ENCODE measurements around the gene MEGF10. TPM values are rescaled to one million over a fixed set of nuclear protein-coding genes. Genes with fewer than 3 reads are reported as not detected.
"Not testable (repeated sequence)": the region's sequence is repeated elsewhere in the genome, so short reads cannot be mapped to it uniquely, and the experiment has no call there.

Gene MEGF10
- total RNA-seq, 1 experiment from 2014 or later, result 0.03 TPM

DNA sequence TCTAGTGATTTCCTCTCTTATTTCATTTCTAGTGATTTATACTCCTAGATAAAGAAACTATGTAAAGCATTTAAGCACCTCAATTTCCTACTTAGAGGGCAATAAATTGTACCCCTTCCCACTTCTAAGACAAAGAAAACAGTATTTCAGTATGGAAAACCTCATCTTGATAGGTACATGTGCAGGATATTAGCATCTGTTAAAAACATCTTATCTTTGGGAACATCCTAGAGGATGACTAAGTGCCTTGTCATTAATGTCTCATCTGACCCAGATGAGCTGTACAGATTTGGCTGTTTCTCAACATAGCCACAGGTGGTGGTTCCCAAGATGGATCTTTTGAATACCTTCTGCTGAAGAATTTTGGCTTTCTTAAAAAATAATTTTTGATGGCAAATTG is 5.7 kb downstream of the MEGF10 start:
- no peak for DNase-seq (ENCODE audit: low spot score)

DNA sequence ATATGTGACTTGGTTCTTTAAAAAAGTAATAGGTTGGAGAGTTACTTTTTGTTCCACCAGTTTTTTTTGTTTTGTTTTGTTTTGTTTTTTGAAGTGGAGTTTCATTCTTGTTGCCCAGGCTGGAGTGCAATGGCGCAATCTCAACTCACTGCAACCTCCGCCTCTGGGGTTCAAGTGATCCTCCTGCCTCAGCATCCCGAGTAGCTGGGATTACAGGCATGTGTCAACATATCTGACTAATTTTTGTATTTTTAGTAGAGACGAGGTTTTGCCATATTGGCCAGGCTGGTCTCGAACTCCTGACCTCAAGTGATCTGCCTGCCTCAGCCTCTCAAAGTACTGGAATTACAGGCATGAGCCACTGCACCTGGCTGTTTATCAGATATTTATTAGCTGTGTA is 6.3 kb downstream of the MEGF10 start:
- in situ Hi-C loops (cut with HindIII; ENCODE audit: low sequenced_read_pairs); DNase-seq (ENCODE audit: low spot score): not testable (repeated sequence)

More for the DNA sequence above, 5.7 kb downstream of the MEGF10 start:
- in situ Hi-C loops (cut with HindIII; ENCODE audit: low sequenced_read_pairs), result no loop called here

DNA sequence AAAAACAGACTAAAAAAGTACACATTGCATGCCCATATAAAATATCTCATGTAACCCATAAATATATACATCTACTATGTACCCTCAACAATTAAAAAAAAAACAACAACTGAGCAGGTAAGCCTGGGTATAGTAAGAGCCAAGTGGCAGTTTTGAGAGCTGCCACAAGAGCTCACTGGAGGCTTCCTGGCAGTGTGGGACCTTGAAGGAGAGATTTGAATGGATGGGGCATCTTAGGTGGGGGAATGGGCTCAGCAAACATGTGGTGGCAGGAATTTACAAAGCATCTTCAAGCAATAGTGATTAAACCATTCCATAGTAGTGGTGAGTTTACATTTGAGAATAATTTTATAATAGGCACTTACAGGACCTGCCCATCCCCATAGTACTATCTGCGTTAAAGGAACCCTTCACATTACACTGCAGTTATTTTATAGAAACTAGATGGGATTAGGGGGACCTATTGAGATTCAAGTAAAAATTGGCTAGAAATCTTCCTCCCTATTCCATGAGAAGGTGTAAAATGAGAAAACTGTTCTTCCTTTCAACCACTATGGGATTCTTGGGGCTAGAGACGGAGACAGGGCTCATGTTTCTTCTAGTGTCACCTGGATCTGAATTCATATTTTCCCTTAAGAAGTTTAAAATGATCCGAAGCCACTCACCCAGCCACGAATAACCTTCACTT is 6.9 kb downstream of the MEGF10 start:
- no peak for DNase-seq (ENCODE audit: low spot score)
- in situ Hi-C loops (cut with HindIII; ENCODE audit: low sequenced_read_pairs), result no loop called here

DNA sequence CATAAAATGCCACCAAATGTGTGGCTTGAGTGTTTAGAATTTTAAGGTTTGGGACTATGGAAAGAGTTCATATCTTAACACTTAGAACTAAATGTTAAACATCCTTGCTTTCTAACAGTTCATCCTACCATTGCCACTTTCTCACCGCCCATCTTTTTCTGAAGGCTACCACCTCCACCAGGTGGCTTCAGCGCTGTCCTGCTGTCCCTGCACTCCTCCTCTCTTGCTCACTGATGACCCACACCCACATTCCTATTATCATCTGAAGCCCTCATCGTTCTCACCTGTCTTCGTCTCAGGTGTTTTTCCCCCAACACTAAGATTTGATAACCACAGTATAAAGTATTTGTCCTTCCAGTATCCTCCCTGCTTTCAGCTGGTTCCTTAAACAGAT is 7.4 kb downstream of the MEGF10 start:
- DNase-seq (ENCODE audit: low spot score), result no peak
- in situ Hi-C loops (cut with HindIII; ENCODE audit: low sequenced_read_pairs), result no loop called here

DNA sequence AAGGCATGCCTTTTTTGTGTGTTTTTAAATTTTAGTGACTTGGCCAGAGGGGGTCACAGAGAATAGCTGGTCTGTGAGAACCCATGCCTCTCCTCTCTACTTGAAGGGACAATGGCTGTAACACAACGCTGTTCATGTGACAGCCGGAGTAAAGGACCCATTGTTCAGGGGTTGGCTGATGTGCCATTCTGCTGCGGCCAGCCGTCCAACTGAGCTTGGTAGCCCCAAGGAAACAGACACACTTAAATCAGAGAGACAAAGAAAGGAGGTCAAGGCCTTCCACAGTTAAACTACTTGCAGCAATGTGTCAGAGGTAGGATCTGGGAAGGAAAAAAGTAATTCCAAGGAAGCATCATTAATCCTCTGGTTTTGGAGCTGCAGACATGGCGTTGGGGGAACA is 8.1 kb downstream of the MEGF10 start:
- in situ Hi-C loops (cut with HindIII; ENCODE audit: low sequenced_read_pairs), result no loop called here
- no peak for DNase-seq (ENCODE audit: low spot score)

DNA sequence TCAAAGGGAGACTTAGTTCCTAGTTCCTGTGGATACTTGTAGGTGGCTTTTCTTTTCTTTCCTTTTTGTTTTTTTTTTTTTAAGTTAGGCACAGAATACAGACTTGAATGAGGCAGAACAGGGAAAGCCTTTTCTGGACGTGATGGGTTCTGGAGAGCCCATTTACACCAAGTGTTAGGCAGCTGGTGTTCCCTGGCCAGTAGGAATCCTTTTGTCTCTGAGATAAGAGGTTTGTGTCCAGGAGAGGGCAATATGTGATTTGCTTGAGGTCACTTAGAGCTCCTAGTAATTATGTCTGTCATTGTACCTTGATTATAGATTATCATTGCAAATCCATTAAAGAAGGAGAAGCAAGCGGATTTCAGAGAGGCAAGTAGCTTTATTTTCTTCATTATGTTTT is 9.1 kb downstream of the MEGF10 start:
- in situ Hi-C loops (cut with HindIII; ENCODE audit: low sequenced_read_pairs), result no loop called here

DNA sequence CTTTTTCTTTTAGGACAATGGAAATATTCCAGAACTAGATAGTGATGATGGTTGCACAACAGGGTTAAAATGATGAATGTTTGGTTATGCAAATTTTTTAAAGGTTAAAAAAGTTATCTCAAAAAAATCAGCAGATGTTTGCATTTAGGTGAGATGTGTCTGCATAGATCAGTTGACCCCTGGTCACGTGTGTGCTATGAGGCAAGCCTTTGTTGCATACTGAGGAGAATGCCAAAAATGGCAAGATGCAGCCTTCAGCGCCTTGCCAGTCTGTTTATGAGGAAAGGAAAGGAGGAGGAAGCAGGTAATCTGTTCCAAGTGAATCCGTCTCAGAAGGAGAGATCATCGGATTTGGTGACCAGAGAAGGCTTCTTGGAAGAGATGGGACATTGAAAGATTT is 11.9 kb downstream of the MEGF10 start:
- DNase-seq (ENCODE audit: low spot score), result no peak
- in situ Hi-C loops (cut with HindIII; ENCODE audit: low sequenced_read_pairs), result no loop called here

More for the DNA sequence above, 9.1 kb downstream of the MEGF10 start:
- DNase-seq (ENCODE audit: low spot score), result peak; percentile 25

DNA sequence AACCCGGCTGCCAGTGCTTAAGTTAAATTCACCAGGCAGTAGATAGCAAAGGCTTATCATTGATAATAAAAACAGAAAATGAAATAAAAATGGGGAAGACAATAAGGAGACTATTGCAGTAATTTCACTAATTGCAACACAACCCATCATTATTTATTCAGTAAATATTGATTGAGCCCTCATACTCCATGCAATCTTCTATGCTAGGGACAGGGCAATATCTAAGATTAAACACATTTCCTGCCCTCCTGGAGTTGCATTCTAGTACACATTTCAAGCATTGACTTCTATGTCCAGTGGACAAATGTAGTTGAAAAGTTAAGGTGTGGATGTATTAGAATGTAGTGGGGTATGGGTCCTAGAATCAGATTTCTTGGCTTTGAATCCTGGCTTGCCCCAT is 12.8 kb downstream of the MEGF10 start:
- in situ Hi-C loops (cut with HindIII; ENCODE audit: low sequenced_read_pairs), result no loop called here
- no peak for DNase-seq (ENCODE audit: low spot score)

DNA sequence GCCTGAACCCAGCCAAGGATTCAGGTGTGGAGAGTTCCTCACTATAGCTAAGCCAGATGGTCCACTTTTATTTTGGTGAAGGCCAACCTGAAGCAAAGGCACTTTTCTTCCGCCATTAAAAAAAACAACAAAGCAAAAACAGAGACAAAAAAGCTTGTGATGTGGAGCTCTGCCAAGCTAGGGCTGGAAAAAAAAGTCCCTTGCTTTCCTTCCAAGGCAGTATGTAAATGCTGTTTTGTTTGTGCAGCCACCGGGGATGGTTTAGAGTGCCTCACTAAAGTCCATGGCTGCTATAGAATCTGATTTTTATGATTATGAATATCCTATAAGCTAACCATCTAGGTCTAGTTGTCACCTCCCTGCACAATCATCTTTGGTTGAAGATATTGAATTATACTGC is 14.9 kb downstream of the MEGF10 start:
- no peak for DNase-seq (ENCODE audit: low spot score)
- in situ Hi-C loops (cut with HindIII; ENCODE audit: low sequenced_read_pairs), result no loop called here

DNA sequence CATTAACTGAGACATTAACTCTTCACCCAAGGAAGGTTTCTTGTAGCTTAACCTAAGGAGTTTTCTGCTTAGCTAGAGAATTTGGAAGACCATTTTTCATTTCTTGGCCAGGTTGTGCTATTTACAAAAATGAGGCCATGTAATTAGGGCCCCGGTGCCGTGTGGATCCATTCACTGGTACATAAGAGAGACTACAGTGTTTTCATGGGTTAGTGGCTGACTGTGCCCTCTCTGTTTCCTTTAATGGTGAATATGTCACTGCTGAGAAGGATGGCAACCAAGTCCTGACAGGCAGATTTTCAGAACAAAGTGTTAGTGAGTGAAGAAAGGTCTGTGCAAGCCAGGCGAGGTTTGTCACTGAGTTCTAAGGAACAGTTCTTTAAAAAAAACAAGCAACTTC is 15.4 kb downstream of the MEGF10 start:
- in situ Hi-C loops (cut with HindIII; ENCODE audit: low sequenced_read_pairs), result no loop called here
- no peak for DNase-seq (ENCODE audit: low spot score)

DNA sequence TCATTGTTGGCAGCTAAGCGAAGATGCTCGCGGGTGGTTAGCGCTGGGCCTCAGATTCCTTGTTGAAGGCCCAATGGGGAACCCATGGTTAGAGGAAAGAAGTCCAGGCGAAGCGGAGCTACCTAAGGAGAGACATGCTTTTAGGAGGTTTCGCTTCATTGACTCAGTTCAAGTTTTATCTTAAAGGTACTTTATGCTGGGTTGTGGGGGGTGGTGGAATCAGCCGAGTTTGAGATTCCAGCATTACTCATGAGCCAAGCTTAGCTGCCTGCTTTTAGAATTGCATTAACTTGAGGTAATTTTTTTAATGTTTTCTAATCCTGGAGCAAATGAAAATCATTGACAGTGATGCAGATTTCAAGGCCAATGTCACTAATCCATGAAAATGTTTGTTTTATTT is 16.1 kb downstream of the MEGF10 start:
- DNase-seq (ENCODE audit: low spot score), result no peak
- in situ Hi-C loops (cut with HindIII; ENCODE audit: low sequenced_read_pairs), result no loop called here

DNA sequence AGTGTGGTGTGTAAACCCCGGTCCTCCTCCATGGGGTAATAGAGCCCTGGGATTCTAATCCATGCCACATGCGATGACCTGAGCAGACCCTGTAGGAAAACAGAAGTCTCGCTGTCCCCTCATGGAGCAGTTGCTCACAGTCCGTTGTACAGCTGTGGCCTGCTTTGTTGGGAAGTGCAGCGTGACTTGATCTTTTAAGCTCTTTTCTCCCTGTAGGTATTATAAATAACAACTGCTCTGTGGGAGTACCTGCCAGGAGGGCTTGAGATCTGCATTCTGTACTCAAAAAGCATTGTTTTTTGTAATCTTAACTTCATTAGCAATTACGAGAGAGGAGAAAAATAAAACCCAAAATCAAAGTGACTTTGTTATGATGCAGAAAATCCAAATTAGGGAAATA is 17.3 kb downstream of the MEGF10 start:
- in situ Hi-C loops (cut with HindIII; ENCODE audit: low sequenced_read_pairs), result no loop called here
- DNase-seq (ENCODE audit: low spot score), result no peak

DNA sequence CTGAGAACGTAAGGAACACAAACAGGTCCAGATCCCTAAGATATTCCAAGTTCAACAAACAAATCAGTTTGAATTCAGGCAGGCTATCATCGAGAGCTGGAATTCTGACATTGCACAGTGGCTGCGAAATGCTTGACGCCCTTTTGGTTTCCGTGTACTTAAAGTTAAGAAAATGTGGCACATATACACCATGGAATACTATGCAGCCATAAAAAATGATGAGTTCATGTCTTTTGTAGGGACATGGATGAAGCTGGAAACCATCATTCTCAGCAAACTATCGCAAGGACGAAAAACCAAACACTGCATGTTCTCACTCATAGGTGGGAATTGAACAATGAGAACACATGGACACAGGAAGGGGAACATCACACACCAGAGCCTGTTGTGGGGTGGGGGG is 17.7 kb downstream of the MEGF10 start:
- DNase-seq (ENCODE audit: low spot score); in situ Hi-C loops (cut with HindIII; ENCODE audit: low sequenced_read_pairs): not testable (repeated sequence)

DNA sequence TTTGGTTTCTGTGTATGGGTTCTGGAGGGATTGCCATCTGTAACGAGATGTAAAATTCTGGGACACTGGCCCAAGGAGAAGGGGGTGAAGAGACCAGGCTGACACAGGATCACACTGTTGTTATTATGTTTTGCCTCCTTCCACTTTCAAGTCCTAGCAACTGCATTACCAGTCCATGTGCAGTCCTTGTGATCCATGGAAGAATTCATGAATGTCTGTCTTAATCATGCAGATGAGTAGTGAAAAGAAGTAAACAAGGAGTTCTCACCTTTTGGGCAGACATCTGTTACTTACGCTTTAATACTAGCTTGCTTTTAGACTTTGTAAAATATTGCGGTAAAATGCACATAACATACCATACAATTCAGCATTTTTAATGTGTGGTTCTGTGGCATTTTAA is 18.3 kb downstream of the MEGF10 start:
- no peak for DNase-seq (ENCODE audit: low spot score)
- in situ Hi-C loops (cut with HindIII; ENCODE audit: low sequenced_read_pairs), result no loop called here

DNA sequence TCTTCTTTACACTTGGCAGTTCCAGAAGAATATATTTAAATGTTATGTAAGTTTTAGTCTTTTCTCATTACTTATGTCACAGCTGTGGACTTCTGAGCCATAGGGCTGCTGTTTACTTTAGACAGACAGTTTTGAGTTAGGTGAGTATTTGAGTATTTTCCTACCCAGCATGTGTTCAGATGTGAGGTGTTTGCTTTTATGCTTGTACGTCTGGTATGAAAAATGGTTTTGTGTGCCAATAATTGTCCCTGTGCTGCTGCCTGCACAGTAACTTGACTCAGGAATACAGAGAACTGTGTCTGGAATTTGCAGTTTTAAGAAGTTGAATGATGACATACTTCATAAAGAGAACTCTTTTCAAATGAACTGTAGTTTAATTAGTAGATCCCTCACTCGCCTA is 20.8 kb downstream of the MEGF10 start:
- no peak for DNase-seq (ENCODE audit: low spot score)
- in situ Hi-C loops (cut with HindIII; ENCODE audit: low sequenced_read_pairs), result no loop called here

DNA sequence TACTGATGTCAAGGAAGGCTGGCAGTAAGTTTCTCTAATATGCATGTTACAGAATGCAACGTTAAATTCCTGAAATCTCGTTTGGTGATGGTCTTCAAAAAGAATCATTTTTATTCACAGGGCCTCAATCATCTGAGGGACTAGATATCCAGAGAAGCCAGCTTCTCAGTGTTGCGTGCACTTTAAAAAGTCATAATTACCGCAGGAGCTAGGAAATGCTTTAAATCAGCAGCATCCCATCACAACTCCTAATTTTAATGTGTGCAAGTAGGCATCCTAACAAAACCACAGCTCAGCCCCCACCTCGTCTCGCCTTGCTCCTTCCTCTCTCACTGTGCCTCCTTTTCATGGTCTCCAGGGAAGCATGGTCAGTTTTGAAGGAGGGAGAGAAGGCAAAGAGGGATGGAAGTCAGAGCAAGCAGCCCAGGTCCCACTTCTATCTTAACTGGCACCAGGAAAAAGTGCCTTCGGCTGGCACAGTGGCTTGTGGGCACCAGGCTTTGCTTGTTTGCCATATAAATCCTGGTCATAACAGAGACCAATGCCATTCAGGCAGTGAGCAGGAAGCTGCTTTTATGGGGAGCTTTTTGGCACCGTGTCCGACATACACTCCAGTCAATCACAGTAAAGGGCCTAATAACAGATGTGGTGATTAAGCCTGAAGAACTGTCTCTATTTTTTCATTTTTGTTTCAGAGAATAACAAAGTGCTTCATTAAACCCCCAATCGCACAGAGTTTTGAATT is 21.4 kb downstream of the MEGF10 start:
- in situ Hi-C loops (cut with HindIII; ENCODE audit: low sequenced_read_pairs), result no loop called here
- no peak for DNase-seq (ENCODE audit: low spot score)

DNA sequence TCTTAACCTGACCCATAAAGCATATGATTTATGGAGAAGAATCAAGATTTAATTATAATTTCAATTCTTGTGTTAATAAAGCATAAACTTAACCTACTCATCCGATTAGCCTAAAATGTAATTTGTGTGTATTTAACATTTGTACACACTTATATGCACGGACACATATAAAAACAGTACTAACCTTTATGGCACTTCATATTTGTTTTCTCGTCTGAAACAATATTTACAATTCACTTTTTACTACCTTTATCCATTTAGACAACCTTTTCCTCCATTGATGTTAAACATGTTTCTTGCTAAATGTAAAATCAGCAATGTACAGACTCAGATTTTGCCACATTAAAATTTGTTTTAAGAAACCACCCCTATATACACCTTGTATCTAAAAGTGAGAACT is 22.8 kb downstream of the MEGF10 start:
- DNase-seq (ENCODE audit: low spot score), result no peak
- in situ Hi-C loops (cut with HindIII; ENCODE audit: low sequenced_read_pairs), result no loop called here

DNA sequence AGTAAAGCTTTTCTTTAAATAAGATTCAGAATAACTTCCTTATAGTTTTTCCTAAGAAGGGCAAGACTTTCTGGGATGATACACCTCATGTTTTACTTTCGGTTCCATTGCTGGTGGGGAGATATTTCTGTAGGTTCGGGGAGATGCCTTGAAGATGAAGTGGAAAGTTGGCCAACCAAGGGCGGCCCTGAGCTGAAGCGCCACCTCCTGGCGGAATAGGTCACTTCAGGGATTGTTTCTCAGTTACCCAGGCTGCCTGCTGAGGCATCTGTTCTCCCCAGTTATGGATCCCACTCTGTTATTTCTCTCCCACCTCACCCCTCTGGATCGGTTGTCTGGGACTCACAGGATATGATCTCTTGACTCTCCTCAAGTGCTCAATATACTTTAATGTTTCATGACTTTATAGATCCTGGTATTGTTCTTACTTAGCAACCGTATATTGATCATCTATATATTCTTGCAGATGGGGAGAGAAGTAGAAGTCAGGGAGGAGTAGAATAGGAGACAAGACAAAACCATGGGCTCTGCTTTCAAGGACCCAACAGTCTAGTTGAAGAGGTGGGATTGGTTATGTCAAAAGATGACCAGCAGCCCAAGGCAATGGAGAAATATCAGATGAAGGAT is 23.4 kb downstream of the MEGF10 start:
- in situ Hi-C loops (cut with HindIII; ENCODE audit: low sequenced_read_pairs), result no loop called here
- no peak for DNase-seq (ENCODE audit: low spot score)

DNA sequence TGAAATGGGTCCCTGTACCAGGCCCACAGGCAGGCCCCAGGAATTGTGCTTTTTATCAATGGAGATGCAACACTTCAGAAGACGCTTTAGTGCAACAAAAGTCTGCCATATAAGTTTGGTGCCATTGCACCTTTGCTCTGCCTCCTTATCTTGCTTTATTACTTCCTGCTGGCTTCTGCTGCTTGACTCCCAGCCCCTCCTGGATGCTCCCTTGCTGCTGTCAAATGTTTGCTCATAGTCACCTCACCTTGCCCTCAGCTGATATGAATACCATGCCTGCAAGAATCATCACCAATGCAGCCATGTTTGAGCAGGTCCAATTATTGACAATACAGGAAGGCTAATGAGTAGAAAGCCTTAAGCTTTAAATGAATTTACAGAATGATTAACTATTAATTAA is 25.4 kb downstream of the MEGF10 start:
- no peak for DNase-seq (ENCODE audit: low spot score)
- in situ Hi-C loops (cut with HindIII; ENCODE audit: low sequenced_read_pairs), result no loop called here

DNA sequence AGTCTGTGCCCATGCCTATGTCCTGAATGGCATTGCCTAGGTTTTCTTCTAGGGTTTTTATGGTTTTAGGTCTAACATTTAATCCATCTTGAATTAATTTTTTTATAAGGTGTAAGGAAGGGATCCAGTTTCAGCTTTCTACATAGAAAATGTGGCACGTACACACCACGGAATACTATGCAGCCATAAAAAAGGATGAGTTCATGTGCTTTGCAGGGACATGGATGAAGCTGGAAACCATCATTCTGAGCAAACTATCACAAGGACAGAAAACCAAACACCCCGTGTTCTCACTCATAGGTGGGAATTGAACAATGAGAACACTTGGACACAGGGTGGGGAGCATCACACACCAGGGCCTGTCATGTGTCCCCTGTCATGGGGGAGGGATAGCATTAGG is 26.8 kb downstream of the MEGF10 start:
- DNase-seq (ENCODE audit: low spot score); in situ Hi-C loops (cut with HindIII; ENCODE audit: low sequenced_read_pairs): not testable (repeated sequence)
